CD4-positive, alpha-beta memory T cell (primary cell): ENCODE data around the gene SRA1. TPM values are rescaled to one million over a fixed set of nuclear protein-coding genes. Genes with fewer than 3 reads are reported as not detected.

Experiments
- CTCF ChIA-PET: fragments of 350-600 bp; sonication (Branson Sonifier 250); formaldehyde crosslinking; loops from one replicate; lab custom pipeline; 2021; ENCODE audit warnings: inconsistent platforms; ENCODE audit not compliant: partially characterized antibody; lab: Charles Lee
- POLR2A ChIA-PET: fragments of 350-600 bp; sonication (Branson Sonifier 250); formaldehyde crosslinking; loops from one replicate; lab custom pipeline; 2021; ENCODE audit not compliant: partially characterized antibody; lab: Charles Lee
- DNase-seq, 5 donors: peaks; one replicate each; pipeline versions ENCODE4 v3.0.0 to v3.0.0-alpha.2; 2020 to 2022; ENCODE audit warnings: mixed read lengths in 1 of 5
- H3K27ac ChIP-seq: one replicate; pipeline ENCODE4 v1.7.0; 2013; ENCODE audit warnings: low read depth, low read length
- H3K27me3 ChIP-seq: 2 replicates; pipeline ENCODE4 v1.7.0; 2013; ENCODE audit warnings: mild to moderate bottlenecking, low read length, moderate library complexity; ENCODE audit not compliant: insufficient read depth
- H3K36me3 ChIP-seq: 2 replicates; pipeline ENCODE4 v1.7.0; 2013; ENCODE audit warnings: mild to moderate bottlenecking, low read length, moderate library complexity; ENCODE audit not compliant: insufficient read depth
- H3K4me1 ChIP-seq: 2 replicates; pipeline ENCODE4 v1.7.0; 2013; ENCODE audit warnings: mild to moderate bottlenecking, low read length, moderate library complexity; ENCODE audit not compliant: insufficient read depth
- H3K4me3 ChIP-seq, 2 donors: one replicate each; pipeline ENCODE4 v1.7.0; 2013; ENCODE audit warnings: low read length in 2 of 2, mild to moderate bottlenecking in 1 of 2
- H3K9me3 ChIP-seq, 2 donors: one replicate each; pipeline ENCODE4 v1.7.0; 2013; ENCODE audit warnings: low read length in 2 of 2, control low read depth in 1 of 2; ENCODE audit not compliant: control insufficient read depth in 1 of 2
- H3K27ac Mint-ChIP-seq, 7 donors: one replicate each; pipeline ENCODE4 v1.8.0; 2020 to 2021; ENCODE audit warnings: mixed read lengths in 7 of 7, mild to moderate bottlenecking in 6 of 7, inconsistent platforms in 3 of 7, moderate library complexity in 3 of 7
- H3K27me3 Mint-ChIP-seq, 2 donors: one replicate each; pipeline ENCODE4 v1.8.0; 2020 to 2021; ENCODE audit warnings: mixed read lengths in 2 of 2
- H3K36me3 Mint-ChIP-seq, 2 donors: one replicate each; pipeline ENCODE4 v1.8.0; 2020 to 2021; ENCODE audit warnings: mixed read lengths in 2 of 2, inconsistent platforms in 1 of 2, mild to moderate bottlenecking in 1 of 2
- H3K4me1 Mint-ChIP-seq, 4 donors: one replicate each; pipeline ENCODE4 v1.8.0; 2020 to 2021; ENCODE audit warnings: mixed read lengths in 4 of 4, mild to moderate bottlenecking in 1 of 4
- H3K4me3 Mint-ChIP-seq, 8 donors: one replicate each; pipeline ENCODE4 v1.8.0; 2020 to 2021; ENCODE audit warnings: mixed read lengths in 8 of 8, mild to moderate bottlenecking in 7 of 8, moderate library complexity in 6 of 8, inconsistent platforms in 3 of 8
- H3K9me3 Mint-ChIP-seq, 8 donors: one replicate each; pipeline ENCODE4 v1.8.0; 2020 to 2021; ENCODE audit warnings: mixed read lengths in 8 of 8, mild to moderate bottlenecking in 5 of 8, inconsistent platforms in 3 of 8, moderate library complexity in 1 of 8
- intact Hi-C: fragments of 100-400 bp; cut with micrococcal nuclease; formaldehyde crosslinking; loops from one replicate; pipeline ENCODE4 v1.15.1; 2023
- polyA plus RNA-seq, 2 donors: library from polyadenylated mRNA; unstranded; fragments of 300-500 nt; fragmentation: Illumina TruSeq; gene quantifications; one replicate each; pipeline ENCODE4 v1.2.3, GENCODE V29; 2021
- total RNA-seq, 2 experiments: library from RNA; stranded (reverse); gene quantifications; one replicate each; pipeline ENCODE4 v1.2.3, GENCODE V29; 2021

SRA1 gene
- total and polyA plus RNA-seq, 4 experiments from 2014 or later: 24.5 to 46.8 (median 31.0) TPM

- Histone ChIP-seq H3K4me1 (peaks cover 26% of the 10 kb centered on the region), H3K9me3 (no peaks in the 10 kb centered on the region), H3K4me3 (no peak overlapping the region), H3K27me3 (no peaks in the 10 kb centered on the region), H3K27ac (no peak overlapping the region), H3K36me3 (peaks cover 13% of the 10 kb centered on the region)
- peaks cover 21 to 40% of the 10 kb centered on the region in 2 donors for H3K36me3 Mint-ChIP-seq
- intact Hi-C loops: no loop called here
- ChIA-PET CTCF (interaction anchor here (0.5 to 2.6 kb wide), 3 partner anchors 24 to 213 kb away, joined by 3 to 8 read pairs (median 3); partner anchors contain the start of gene EIF4EBP3), POLR2A (no interaction called here)
- DNase-seq: no peak
- no peak overlapping the region for H3K4me3 Mint-ChIP-seq
- no peaks in the 10 kb centered on the region for H3K27me3 Mint-ChIP-seq
- H3K4me1 Mint-ChIP-seq: peaks cover 10 to 43% (median 29%) of the 10 kb centered on the region in 4 donors
- H3K9me3 Mint-ChIP-seq: no peaks in the 10 kb centered on the region
- peak overlapping the region in 5 of 7 donors; percentile 6 to 98 (median 60) for H3K27ac Mint-ChIP-seq
These were observed 13.8 kb upstream of the SRA1 start for GRCh38 chr5:140571105-140571504.

- peaks cover 15% of the 10 kb centered on the region for H3K36me3 ChIP-seq
- Mint-ChIP-seq H3K27me3 (no peaks in the 10 kb centered on the region), H3K36me3 (peaks cover 25 to 44% of the 10 kb centered on the region in 2 donors), H3K9me3 (no peaks in the 10 kb centered on the region), H3K4me3 (no peak overlapping the region), H3K27ac (peak overlapping the region; percentile 79 to 99 (median 98)), H3K4me1 (peaks cover 15 to 49% (median 35%) of the 10 kb centered on the region in 4 donors)
- peak overlapping the region; percentile 77 for H3K27ac ChIP-seq
- POLR2A ChIA-PET: interaction anchor here (1.3 to 1.5 kb wide), 2 partner anchors 10 to 69 kb away, joined by 4 read pairs; partner anchors contain the start of gene TMCO6
- H3K4me3 ChIP-seq: no peak overlapping the region
- H3K27me3 ChIP-seq: no peaks in the 10 kb centered on the region
- peaks cover 32% of the 10 kb centered on the region for H3K4me1 ChIP-seq
- H3K9me3 ChIP-seq: no peaks in the 10 kb centered on the region
- CTCF ChIA-PET: interaction anchor here (1.1 to 2.6 kb wide), 2 partner anchors 23 to 149 kb away, joined by 3 to 8 read pairs; partner anchors contain the start of gene EIF4EBP3
- no peak for DNase-seq
- intact Hi-C loops: no loop called here
These were observed 13.2 kb upstream of the SRA1 start for GRCh38 chr5:140570488-140570887.

GRCh38 chr5:140570058-140570457 is 12.8 kb upstream of the SRA1 start:
- H3K27ac ChIP-seq: peak overlapping the region; percentile 77
- Mint-ChIP-seq H3K27me3 (no peaks in the 10 kb centered on the region), H3K9me3 (no peaks in the 10 kb centered on the region), H3K4me3 (peak overlapping the region in 1 of 8 donors; percentile 54), H3K36me3 (peaks cover 25 to 44% of the 10 kb centered on the region in 2 donors), H3K4me1 (peaks cover 19 to 53% (median 39%) of the 10 kb centered on the region in 4 donors), H3K27ac (peak overlapping the region; percentile 97 to 99 (median 98))
- intact Hi-C loops: no loop called here
- H3K36me3 ChIP-seq: peaks cover 15% of the 10 kb centered on the region
- H3K9me3 ChIP-seq: no peaks in the 10 kb centered on the region
- ChIA-PET POLR2A (interaction anchor here (1.2 to 1.9 kb wide), 6 partner anchors 10 to 168 kb away, joined by 3 to 8 read pairs (median 5); partner anchors contain the start of genes EIF4EBP3, IK, NDUFA2 and TMCO6), CTCF (interaction anchor here (0.9 to 2.6 kb wide), 2 partner anchors 23 to 64 kb away, joined by 3 to 8 read pairs; partner anchors contain the start of gene EIF4EBP3)
- DNase-seq: no peak
- H3K27me3 ChIP-seq: no peaks in the 10 kb centered on the region
- no peak overlapping the region for H3K4me3 ChIP-seq
- peaks cover 36% of the 10 kb centered on the region for H3K4me1 ChIP-seq

GRCh38 chr5:140569197-140569596 is 11.9 kb upstream of the SRA1 start:
- H3K27ac Mint-ChIP-seq: peak overlapping the region; percentile 97 to 99 (median 98)
- H3K9me3 ChIP-seq: no peaks in the 10 kb centered on the region
- peaks cover 15% of the 10 kb centered on the region for H3K36me3 ChIP-seq
- DNase-seq: peak in 1 of 5 donors; percentile 26
- peak overlapping the region in 1 of 2 donors; percentile 23 for H3K4me3 ChIP-seq
- peak overlapping the region; percentile 77 for H3K27ac ChIP-seq
- CTCF ChIA-PET: interaction anchor here (0.7 to 2.6 kb wide), 4 partner anchors 12 to 69 kb away, joined by 3 to 8 read pairs (median 4); partner anchors contain the start of genes EIF4EBP3 and SRA1
- H3K4me1 Mint-ChIP-seq: peaks cover 24 to 60% (median 45%) of the 10 kb centered on the region in 4 donors
- H3K27me3 Mint-ChIP-seq: no peaks in the 10 kb centered on the region
- H3K36me3 Mint-ChIP-seq: peaks cover 25 to 49% of the 10 kb centered on the region in 2 donors
- no peaks in the 10 kb centered on the region for H3K27me3 ChIP-seq
- H3K4me3 Mint-ChIP-seq: peak overlapping the region; percentile 76 to 91 (median 81)
- intact Hi-C loops: loop anchor here (10.0 kb wide), 1 partner anchor 1066 kb away; the partner anchor contains the start of genes HDAC3 and RELL2
- POLR2A ChIA-PET: interaction anchor here (0.9 to 1.9 kb wide), 9 partner anchors 11 to 167 kb away, joined by 3 to 8 read pairs (median 4); partner anchors contain the start of genes EIF4EBP3, HARS1, HARS2 and IK
- H3K4me1 ChIP-seq: peaks cover 37% of the 10 kb centered on the region
- H3K9me3 Mint-ChIP-seq: no peaks in the 10 kb centered on the region

GRCh38 chr5:140568443-140569063 is 11.3 kb upstream of the SRA1 start:
- no peaks in the 10 kb centered on the region for H3K27me3 ChIP-seq
- CTCF ChIA-PET: interaction anchor here (0.7 to 1.2 kb wide), 3 partner anchors 11 to 70 kb away, joined by 3 to 4 read pairs (median 3); partner anchors contain the start of gene SRA1
- Mint-ChIP-seq H3K4me3 (peak overlapping the region in 7 of 8 donors; percentile 76 to 91 (median 81)), H3K27me3 (no peaks in the 10 kb centered on the region), H3K27ac (peak overlapping the region; percentile 97 to 99 (median 98)), H3K9me3 (no peaks in the 10 kb centered on the region), H3K36me3 (peaks cover 25 to 52% of the 10 kb centered on the region in 2 donors), H3K4me1 (peaks cover 28 to 65% (median 49%) of the 10 kb centered on the region in 4 donors)
- no peak for DNase-seq
- intact Hi-C loops: loop anchor here (10.0 kb wide), 1 partner anchor 1066 kb away; the partner anchor contains the start of genes HDAC3 and RELL2
- H3K4me1 ChIP-seq: peaks cover 43% of the 10 kb centered on the region
- POLR2A ChIA-PET: interaction anchor here (1.1 to 1.9 kb wide), 6 partner anchors 11 to 166 kb away, joined by 3 to 7 read pairs (median 5); partner anchors contain the start of genes EIF4EBP3, IK and SRA1
- H3K27ac ChIP-seq: peak overlapping the region; percentile 77
- H3K4me3 ChIP-seq: peak overlapping the region in 1 of 2 donors; percentile 23
- peaks cover 15% of the 10 kb centered on the region for H3K36me3 ChIP-seq
- H3K9me3 ChIP-seq: no peaks in the 10 kb centered on the region

GRCh38 chr5:140567871-140568270 is 10.6 kb upstream of the SRA1 start:
- H3K36me3 Mint-ChIP-seq: peaks cover 20 to 49% of the 10 kb centered on the region in 2 donors
- intact Hi-C loops: loop anchor here (10.0 kb wide), 1 partner anchor 1067 kb away; the partner anchor contains the start of genes HDAC3 and RELL2

More at GRCh38 chr5:140567871-140568270, 10.6 kb upstream of the SRA1 start:
- no peak overlapping the region for H3K27ac ChIP-seq
- H3K27ac Mint-ChIP-seq: peak overlapping the region in 6 of 7 donors; percentile 62 to 99 (median 98)
- H3K9me3 Mint-ChIP-seq: no peaks in the 10 kb centered on the region
- H3K4me1 ChIP-seq: peaks cover 48% of the 10 kb centered on the region
- ChIA-PET CTCF (interaction anchor here (1.1 to 1.6 kb wide), 2 partner anchors 20 to 66 kb away, joined by 3 read pairs; partner anchors contain the start of gene EIF4EBP3), POLR2A (interaction anchor here (1.1 to 2.0 kb wide), 4 partner anchors 11 to 166 kb away, joined by 3 to 9 read pairs (median 6); partner anchors contain the start of genes ANKHD1, IK and SRA1)
- H3K4me3 ChIP-seq: no peak overlapping the region
- no peaks in the 10 kb centered on the region for H3K9me3 ChIP-seq
- H3K27me3 ChIP-seq: no peaks in the 10 kb centered on the region
- DNase-seq: no peak
- peaks cover 15% of the 10 kb centered on the region for H3K36me3 ChIP-seq
- H3K4me3 Mint-ChIP-seq: peak overlapping the region in 1 of 8 donors; percentile 35
- no peaks in the 10 kb centered on the region for H3K27me3 Mint-ChIP-seq
- peaks cover 30 to 72% (median 53%) of the 10 kb centered on the region in 4 donors for H3K4me1 Mint-ChIP-seq
